ENCODE data around the gene GNLY. TPM values are rescaled to one million over a fixed set of nuclear protein-coding genes. Genes with fewer than 3 reads are reported as not detected.
"Not testable (repeated sequence)": the region's sequence is repeated elsewhere in the genome, so short reads cannot be mapped to it uniquely, and the experiment has no call there.

The GNLY gene
- total RNA-seq = 181 TPM

GRCh38 chr2:85694052-85695025, at the start of gene GNLY:
GNLY (plus strand) TSS chr2:85694358; CDS start chr2:85694419, 61 bp downstream.
- H3K27me3 ChIP-seq (ENCODE audit: insufficient read depth, low read length) = no peaks in the 10 kb centered on the region
- peak within 1 kb of the TSS; percentile 41 for H3K4me3 ChIP-seq (ENCODE audit: low read length)
- H3K4me1 ChIP-seq (ENCODE audit: insufficient read depth, low read length) = peaks cover 39% of the 10 kb centered on the region
- no peaks in the 10 kb centered on the region for H3K9me3 ChIP-seq (ENCODE audit: low read depth, low read length)

- Histone ChIP-seq H3K4me1 (ENCODE audit: insufficient read depth, low read length) (peaks cover 13% of the 10 kb centered on the region), H3K4me3 (ENCODE audit: low read length) (no peak overlapping the region), H3K9me3 (ENCODE audit: low read depth, low read length) (no peaks in the 10 kb centered on the region), H3K27me3 (ENCODE audit: insufficient read depth, low read length) (no peaks in the 10 kb centered on the region)
Measured at GRCh38 chr2:85644909-85645308, 49.2 kb upstream of the GNLY start.

GRCh38 chr2:85646166-85646565, 48.0 kb upstream of the GNLY start:
- Histone ChIP-seq H3K9me3 (ENCODE audit: low read depth, low read length) (no peaks in the 10 kb centered on the region), H3K27me3 (ENCODE audit: insufficient read depth, low read length) (no peaks in the 10 kb centered on the region), H3K4me1 (ENCODE audit: insufficient read depth, low read length) (peaks cover 13% of the 10 kb centered on the region), H3K4me3 (ENCODE audit: low read length) (no peak overlapping the region)

- H3K9me3 ChIP-seq (ENCODE audit: low read depth, low read length) = no peaks in the 10 kb centered on the region
- peaks cover 13% of the 10 kb centered on the region for H3K4me1 ChIP-seq (ENCODE audit: insufficient read depth, low read length)
- H3K4me3 ChIP-seq (ENCODE audit: low read length) = no peak overlapping the region
- no peaks in the 10 kb centered on the region for H3K27me3 ChIP-seq (ENCODE audit: insufficient read depth, low read length)
Measured at GRCh38 chr2:85647823-85648526, 46.2 kb upstream of the GNLY start.

GRCh38 chr2:85648619-85649018, 45.5 kb upstream of the GNLY start:
- Histone ChIP-seq H3K4me1 (ENCODE audit: insufficient read depth, low read length) (peaks cover 13% of the 10 kb centered on the region), H3K4me3 (ENCODE audit: low read length) (no peak overlapping the region), H3K27me3 (ENCODE audit: insufficient read depth, low read length) (no peaks in the 10 kb centered on the region), H3K9me3 (ENCODE audit: low read depth, low read length) (no peaks in the 10 kb centered on the region)

- Histone ChIP-seq H3K4me3 (ENCODE audit: low read length) (no peak overlapping the region), H3K27me3 (ENCODE audit: insufficient read depth, low read length) (no peaks in the 10 kb centered on the region), H3K9me3 (ENCODE audit: low read depth, low read length) (no peaks in the 10 kb centered on the region), H3K4me1 (ENCODE audit: insufficient read depth, low read length) (peaks cover 13% of the 10 kb centered on the region)
Measured at GRCh38 chr2:85649201-85650190, 44.7 kb upstream of the GNLY start.

GRCh38 chr2:85650456-85650855, 43.7 kb upstream of the GNLY start:
- H3K9me3 ChIP-seq (ENCODE audit: low read depth, low read length) = no peaks in the 10 kb centered on the region

GRCh38 chr2:85651097-85651496, 43.1 kb upstream of the GNLY start:
- Histone ChIP-seq H3K27me3 (ENCODE audit: insufficient read depth, low read length) (no peaks in the 10 kb centered on the region), H3K9me3 (ENCODE audit: low read depth, low read length) (no peaks in the 10 kb centered on the region), H3K4me3 (ENCODE audit: low read length) (no peak overlapping the region), H3K4me1 (ENCODE audit: insufficient read depth, low read length) (peaks cover 13% of the 10 kb centered on the region)

More at GRCh38 chr2:85650456-85650855, 43.7 kb upstream of the GNLY start:
- H3K27me3 ChIP-seq (ENCODE audit: insufficient read depth, low read length) = no peaks in the 10 kb centered on the region
- no peak overlapping the region for H3K4me3 ChIP-seq (ENCODE audit: low read length)
- H3K4me1 ChIP-seq (ENCODE audit: insufficient read depth, low read length) = peaks cover 13% of the 10 kb centered on the region

- Histone ChIP-seq H3K27me3 (ENCODE audit: insufficient read depth, low read length) (no peaks in the 10 kb centered on the region), H3K4me1 (ENCODE audit: insufficient read depth, low read length) (peaks cover 13% of the 10 kb centered on the region), H3K9me3 (ENCODE audit: low read depth, low read length) (no peaks in the 10 kb centered on the region), H3K4me3 (ENCODE audit: low read length) (no peak overlapping the region)
Measured at GRCh38 chr2:85652056-85652455, 42.1 kb upstream of the GNLY start.

- Histone ChIP-seq H3K9me3 (ENCODE audit: low read depth, low read length) (no peaks in the 10 kb centered on the region), H3K27me3 (ENCODE audit: insufficient read depth, low read length) (no peaks in the 10 kb centered on the region), H3K4me3 (ENCODE audit: low read length) (no peak overlapping the region), H3K4me1 (ENCODE audit: insufficient read depth, low read length) (no peaks in the 10 kb centered on the region)
Measured at GRCh38 chr2:85653996-85654395, 40.2 kb upstream of the GNLY start.

GRCh38 chr2:85655961-85656417, 38.2 kb upstream of the GNLY start:
- no peaks in the 10 kb centered on the region for H3K27me3 ChIP-seq (ENCODE audit: insufficient read depth, low read length)

GRCh38 chr2:85656468-85656867, 37.7 kb upstream of the GNLY start:
- no peaks in the 10 kb centered on the region for H3K4me1 ChIP-seq (ENCODE audit: insufficient read depth, low read length)
- no peaks in the 10 kb centered on the region for H3K27me3 ChIP-seq (ENCODE audit: insufficient read depth, low read length)
- no peaks in the 10 kb centered on the region for H3K9me3 ChIP-seq (ENCODE audit: low read depth, low read length)
- no peak overlapping the region for H3K4me3 ChIP-seq (ENCODE audit: low read length)

More at GRCh38 chr2:85655961-85656417, 38.2 kb upstream of the GNLY start:
- no peak overlapping the region for H3K4me3 ChIP-seq (ENCODE audit: low read length)
- H3K9me3 ChIP-seq (ENCODE audit: low read depth, low read length) = no peaks in the 10 kb centered on the region
- no peaks in the 10 kb centered on the region for H3K4me1 ChIP-seq (ENCODE audit: insufficient read depth, low read length)

- not testable (repeated sequence) for H3K4me3 ChIP-seq (ENCODE audit: low read length)
Measured at GRCh38 chr2:85657399-85657798, 36.8 kb upstream of the GNLY start.

GRCh38 chr2:85659324-85659981, 34.7 kb upstream of the GNLY start:
- Histone ChIP-seq H3K4me1 (ENCODE audit: insufficient read depth, low read length) (no peaks in the 10 kb centered on the region), H3K27me3 (ENCODE audit: insufficient read depth, low read length) (no peaks in the 10 kb centered on the region), H3K4me3 (ENCODE audit: low read length) (no peak overlapping the region), H3K9me3 (ENCODE audit: low read depth, low read length) (no peaks in the 10 kb centered on the region)

More at GRCh38 chr2:85657399-85657798, 36.8 kb upstream of the GNLY start:
- H3K4me1 ChIP-seq (ENCODE audit: insufficient read depth, low read length); H3K27me3 ChIP-seq (ENCODE audit: insufficient read depth, low read length); H3K9me3 ChIP-seq (ENCODE audit: low read depth, low read length): not testable (repeated sequence)
